SW 1271 (cell line): ENCODE results near the gene CREB3.

Experiments used
- DNase-seq, 2 experiments: peaks; one replicate each; lab custom pipeline; 2025; lab: John Stamatoyannopoulos, UW

Gene CREB3

DNA sequence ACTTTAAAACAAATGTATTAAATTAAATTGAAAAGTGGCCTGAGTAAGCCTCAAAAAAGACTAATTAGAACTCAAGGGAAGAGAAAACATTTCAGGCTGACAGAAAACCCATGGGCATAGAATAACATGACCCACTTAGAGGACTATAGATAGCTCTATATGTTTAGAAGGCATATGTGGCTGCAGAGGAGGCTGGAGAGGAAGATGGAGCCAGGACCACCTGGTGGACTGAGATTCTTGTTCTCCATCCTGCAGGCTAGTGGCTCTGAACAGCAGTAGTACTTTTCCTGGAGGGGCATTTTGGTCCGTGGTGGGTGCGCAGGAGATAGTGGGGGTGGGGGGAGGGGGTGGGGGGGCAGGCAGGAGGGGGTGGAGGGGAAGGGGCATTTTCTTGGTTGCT lies 48.6 kb downstream of the CREB3 start:
- no peak for DNase-seq

DNA sequence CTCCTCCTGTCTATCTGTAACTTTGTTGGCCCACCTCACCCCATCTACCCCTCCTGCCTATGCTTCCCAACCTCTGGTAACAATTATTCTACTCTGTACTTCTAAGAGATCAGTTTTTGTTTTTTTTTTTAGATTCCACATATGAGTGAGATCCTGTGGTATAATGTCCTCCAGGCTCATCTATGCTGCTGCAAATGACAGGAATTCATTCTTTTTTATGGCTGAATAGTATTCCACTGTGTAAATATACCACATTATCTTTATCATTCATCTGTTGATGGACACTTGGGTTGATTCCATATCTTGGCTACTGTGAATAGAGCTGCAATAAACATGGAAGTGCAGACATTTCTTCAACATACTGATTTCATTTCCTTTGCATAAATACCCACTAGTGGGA lies 51.0 kb downstream of the CREB3 start:
- DNase-seq: no peak
